ENCODE results near the gene STAB1.

Gene STAB1, protein sequence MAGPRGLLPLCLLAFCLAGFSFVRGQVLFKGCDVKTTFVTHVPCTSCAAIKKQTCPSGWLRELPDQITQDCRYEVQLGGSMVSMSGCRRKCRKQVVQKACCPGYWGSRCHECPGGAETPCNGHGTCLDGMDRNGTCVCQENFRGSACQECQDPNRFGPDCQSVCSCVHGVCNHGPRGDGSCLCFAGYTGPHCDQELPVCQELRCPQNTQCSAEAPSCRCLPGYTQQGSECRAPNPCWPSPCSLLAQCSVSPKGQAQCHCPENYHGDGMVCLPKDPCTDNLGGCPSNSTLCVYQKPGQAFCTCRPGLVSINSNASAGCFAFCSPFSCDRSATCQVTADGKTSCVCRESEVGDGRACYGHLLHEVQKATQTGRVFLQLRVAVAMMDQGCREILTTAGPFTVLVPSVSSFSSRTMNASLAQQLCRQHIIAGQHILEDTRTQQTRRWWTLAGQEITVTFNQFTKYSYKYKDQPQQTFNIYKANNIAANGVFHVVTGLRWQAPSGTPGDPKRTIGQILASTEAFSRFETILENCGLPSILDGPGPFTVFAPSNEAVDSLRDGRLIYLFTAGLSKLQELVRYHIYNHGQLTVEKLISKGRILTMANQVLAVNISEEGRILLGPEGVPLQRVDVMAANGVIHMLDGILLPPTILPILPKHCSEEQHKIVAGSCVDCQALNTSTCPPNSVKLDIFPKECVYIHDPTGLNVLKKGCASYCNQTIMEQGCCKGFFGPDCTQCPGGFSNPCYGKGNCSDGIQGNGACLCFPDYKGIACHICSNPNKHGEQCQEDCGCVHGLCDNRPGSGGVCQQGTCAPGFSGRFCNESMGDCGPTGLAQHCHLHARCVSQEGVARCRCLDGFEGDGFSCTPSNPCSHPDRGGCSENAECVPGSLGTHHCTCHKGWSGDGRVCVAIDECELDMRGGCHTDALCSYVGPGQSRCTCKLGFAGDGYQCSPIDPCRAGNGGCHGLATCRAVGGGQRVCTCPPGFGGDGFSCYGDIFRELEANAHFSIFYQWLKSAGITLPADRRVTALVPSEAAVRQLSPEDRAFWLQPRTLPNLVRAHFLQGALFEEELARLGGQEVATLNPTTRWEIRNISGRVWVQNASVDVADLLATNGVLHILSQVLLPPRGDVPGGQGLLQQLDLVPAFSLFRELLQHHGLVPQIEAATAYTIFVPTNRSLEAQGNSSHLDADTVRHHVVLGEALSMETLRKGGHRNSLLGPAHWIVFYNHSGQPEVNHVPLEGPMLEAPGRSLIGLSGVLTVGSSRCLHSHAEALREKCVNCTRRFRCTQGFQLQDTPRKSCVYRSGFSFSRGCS (N-terminal part only)

DNA sequence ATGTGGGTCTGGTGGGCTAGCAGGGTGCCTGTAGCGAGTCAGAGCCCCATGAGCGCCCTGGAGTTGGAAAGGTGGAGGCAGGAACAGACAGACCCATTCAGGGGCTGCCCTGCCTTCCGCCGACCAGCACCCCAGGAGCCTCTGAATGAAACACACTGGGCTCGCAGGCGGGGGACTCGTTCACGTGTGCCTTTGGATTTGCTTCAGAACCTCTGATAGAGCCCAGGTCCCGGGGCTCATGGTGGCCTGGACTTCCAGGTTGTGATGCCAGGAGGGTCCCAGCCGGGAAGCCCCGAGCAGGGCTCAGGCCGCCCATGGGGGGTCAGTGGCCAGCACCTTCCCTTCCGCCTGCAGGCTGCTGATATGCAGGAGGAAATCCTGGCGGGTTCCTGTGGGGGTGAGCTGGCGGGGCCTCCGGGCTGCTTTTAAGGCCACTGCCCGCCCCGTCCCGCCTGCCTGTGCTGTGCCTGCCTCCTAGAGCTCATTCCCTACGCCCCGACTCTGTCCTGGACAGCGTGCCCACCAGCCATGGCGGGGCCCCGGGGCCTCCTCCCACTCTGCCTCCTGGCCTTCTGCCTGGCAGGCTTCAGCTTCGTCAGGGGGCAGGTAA lies at the start of gene STAB1:
Gene STAB1, plus strand, starts transcription at position 453 of the 610 bp plus-strand sequence. Its CDS starts 76 bp downstream, at position 529.
- DNase-seq, result no peak

DNA sequence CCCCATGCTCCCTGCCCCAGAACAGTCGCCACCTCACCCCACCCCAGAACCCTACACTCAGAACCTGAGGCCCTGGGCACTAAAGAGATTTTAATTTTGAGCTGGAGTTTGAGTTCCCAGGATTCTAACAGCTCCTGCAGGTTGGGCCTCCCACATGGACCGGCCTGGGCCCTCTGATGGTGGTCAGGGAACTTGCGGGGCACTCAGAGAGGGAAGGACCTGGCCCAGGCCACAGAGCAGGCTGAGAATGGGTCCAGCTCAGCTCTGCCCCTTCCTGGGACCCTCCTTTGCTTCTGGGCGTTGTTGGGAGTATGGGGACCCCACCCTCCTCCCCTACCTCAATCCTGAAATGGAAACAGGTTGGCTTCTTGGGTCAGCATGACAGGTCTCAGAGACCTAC lies 49.1 kb upstream of the STAB1 start:
- no peak for DNase-seq

DNA sequence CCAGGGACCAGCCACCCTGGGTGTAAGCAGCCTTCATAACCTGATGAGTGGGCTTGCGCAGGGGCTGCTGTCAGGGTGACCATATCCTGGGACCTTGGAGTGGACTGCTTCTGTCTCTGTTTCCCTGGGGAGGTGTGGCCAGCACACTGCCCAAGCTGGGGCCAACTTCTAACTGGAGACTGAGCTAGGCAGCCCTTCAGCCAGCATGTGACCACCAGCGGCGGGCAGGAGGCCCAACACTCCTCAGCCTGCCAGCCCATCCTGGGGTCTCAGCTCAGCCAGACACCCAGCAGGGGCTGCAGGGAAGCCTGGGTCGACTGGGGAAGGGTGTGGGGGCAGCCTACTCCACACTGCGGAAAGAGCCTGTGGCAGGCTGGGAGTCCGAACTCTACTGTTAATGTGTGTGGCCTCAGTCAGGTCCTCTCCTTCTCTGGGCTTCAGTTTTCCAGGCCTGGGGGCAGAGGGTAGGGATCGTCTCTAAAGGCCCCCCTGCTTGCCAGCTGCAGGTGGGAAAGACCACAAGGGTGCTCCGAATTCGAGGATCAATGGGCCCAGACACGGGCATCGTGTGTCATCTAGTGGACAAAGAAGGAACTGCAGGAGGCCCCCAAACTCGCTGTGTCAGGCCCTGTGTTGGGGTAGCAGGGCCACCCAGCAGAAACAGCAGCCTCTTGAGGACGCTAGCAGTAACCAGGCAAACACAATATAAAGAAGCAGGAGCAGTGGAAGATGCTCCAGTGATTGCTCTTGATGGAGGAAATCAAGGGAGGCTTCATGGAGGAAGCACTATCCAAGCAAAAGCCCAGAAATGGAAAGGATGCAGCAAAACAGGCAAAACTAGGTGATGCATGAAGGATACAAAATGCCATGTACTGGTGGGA lies 48.3 kb upstream of the STAB1 start:
- peak; percentile 24 to 47 (median 38) for DNase-seq

DNA sequence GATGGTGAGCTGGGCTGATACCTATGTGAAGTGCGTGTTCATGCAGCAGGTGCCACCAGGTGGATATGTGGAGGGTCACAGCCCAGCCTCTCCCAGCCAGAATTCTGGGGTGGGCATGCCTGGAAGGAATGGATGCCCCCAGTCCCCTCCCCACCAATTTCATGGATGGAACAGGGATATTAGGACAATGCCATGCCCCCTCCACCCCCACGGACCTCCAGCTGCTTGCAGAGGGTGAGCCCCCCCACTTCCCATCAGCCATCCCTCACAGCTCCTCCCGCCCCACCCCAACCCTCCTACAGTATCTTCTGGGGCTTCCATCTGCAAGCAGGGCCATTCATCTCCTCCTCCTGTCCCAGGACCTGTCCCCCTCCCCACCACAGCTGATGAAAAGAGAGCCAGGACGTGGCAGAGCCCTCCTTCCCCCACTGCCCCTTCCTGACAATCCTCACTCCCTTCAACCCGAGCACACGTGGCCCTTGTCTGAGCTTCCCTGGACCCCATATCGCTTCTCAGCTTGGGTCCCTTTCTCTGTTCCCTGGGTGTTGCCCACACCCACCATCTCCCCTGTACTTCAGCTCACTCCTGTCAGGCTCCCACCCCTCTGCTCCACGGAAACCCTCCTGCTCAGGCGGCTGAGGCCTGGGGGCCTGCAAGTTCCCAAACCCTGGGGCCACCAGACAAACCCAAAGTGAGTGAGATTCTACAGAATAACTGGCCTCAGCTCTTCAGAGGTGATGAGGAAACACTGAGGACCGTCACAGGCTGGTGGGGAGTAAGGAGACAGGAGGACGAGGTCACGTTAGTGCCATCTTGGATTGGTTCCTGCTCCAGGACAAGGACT lies 47.4 kb upstream of the STAB1 start:
- no peak for DNase-seq

DNA sequence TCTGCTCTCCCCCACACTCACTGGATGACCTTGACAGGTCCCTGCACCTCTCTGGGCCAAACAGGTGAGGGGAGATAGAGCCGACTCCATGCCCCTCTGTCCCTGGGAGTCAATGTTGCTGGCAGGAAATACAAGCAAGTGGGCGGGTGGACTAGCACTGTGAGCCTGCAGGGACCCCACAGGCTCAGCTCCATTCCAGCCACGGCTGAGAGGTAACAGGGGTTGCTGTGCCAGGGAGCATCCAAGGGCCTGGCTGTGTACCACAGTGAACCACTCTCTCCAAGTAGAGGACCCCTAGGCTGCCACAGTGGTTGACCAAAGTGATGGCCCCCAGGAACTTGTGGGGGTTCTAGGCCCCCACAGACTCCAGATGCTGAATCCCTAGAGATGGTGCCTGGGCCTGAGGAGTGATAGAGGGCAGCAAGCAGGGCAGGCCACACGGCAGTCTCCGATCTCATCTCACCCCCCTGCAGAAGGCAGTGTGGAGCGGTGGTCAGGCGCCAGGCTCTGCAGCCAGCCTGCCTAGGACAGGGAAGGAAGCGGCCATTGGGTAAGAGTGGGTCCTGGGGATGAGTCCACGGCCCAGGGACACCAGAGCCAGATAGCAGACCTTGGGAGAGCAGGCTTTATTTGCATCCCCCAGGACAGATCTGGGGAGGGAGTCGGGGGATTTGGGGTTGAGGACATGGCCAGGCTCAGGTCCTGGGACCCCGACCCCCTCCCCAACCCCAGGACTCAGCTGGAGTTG lies 44.5 kb upstream of the STAB1 start:
- no peak for DNase-seq

DNA sequence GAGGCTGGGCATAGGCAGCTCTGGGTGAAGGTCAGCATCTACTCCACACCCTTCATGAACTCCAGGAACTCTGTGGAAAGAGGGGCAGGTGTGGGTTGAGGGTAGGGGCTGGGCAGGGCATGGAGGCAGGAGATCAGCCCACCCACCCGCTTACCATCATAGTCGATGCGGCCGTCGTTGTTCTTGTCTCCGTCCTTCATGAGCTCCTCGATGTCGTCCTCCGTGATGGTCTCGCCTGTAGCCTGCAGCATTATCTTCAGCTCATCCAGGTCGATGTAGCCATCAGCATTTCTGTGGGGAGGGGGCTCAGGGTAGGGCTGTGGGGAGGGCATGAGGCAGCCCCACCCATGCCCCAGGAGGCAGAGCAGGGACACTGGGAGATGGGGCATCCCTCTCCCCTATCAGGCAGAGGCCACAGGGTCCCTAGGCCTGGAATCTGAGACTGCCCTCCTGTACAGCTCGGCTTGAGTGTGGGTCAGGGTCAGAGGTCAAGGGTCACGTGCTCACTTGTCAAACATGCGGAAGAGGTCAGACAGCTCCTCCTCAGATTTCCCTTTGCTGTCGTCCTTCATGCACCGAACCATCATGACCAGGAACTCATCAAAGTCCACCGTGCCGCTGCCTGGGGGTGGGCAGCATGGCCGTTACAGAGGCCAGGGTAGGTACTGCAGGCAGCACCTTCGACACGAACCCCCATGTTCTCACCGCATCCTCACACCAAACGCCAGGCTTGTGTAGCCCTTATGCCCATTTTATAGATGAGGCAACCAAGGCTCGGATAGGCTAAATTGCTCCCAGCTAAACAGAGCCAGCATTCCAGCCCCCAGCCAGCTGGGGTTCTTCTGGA lies 43.7 kb upstream of the STAB1 start:
- DNase-seq, result no peak

DNA sequence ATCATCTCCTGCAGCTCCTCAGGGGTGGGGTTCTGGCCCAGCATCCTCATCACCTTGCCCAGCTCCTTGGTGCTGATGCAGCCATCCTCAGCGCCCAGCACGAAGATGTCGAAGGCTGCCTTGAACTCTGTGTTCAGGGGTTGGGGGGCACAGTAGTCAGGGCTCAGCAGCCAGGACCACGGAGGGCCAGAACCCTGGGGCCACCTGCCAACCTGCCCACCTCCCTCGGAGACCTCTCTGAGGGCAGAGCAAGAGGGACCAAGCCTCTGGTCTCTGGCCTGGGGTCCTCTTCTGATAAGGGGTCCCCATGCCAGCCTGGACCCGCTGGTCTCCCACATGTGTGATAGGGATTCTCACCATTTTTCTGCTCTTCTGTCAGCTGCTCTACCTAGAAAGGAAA lies 43.0 kb upstream of the STAB1 start:
- no peak for DNase-seq

DNA sequence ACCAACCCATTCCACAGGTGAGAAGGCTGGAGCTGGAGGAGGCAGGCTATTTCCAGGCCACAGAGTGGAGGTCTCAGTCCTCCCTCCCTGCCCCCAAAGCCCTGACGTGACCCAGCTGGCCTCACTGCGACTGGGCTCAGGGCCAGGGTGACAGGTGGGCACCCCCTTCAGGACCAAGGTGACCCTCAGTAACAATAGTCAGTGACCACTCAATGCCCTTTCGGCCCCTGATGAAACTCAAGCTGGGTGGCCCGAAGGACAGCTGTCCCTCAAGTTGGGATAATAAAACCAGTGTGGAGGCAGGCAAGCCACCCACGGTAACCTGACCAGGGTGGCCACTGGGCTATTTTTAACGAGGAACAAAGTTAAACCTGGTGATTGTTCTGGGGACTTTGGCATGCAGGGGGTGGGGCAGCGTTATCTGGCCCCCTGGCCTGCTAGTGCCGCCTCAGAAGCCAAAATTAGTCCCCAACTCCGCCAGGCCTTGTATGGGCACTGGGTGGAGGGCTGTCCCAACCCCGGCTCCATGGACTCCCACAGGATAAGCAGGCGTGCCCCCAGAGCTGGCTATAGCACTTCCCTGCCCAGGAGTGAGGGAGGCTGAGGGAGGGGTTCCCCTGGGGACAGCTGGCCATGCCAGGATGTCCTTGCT lies 42.4 kb upstream of the STAB1 start:
- no peak for DNase-seq

DNA sequence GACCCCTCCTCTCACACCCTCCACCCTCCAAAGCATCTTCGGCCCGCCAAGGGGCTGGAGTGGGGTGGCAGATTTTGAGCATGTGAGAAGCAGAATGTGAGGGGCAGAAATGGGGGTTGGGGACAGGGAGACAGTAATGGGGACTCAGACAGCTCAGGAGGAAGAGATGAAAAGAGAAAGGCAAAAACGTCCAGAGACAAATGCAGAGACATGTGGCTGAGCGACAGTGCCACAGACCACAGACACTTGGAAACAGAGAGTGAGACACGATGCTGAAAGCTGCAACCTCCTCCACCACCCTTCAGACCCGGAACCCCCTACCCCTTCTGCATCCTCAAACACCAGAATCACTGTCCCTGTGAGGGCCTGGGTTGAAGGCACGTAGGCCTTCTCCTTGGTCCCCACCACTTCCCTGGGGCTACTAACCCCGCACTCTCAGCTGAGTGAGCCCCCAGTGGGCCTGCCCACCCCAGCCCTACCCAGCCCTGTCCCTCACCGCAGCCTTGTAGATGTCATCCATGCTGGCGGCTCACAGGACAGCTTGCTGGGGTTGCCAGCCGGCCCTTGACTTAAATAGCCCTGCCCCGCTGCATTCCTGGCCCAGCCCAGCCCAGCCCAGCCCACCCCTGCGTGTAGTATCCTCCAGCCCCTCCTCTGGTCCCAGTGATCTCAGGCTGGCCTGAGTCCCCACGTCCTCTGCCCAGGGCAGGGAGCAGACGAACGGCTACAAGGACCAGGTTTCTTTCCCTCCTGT lies 41.5 kb upstream of the STAB1 start, which contains the start of gene TNNC1:
Gene TNNC1, minus strand, starts transcription at position 546 of the 754 bp plus-strand sequence. Its CDS starts 26 bp downstream, at position 520.
- DNase-seq, result no peak

DNA sequence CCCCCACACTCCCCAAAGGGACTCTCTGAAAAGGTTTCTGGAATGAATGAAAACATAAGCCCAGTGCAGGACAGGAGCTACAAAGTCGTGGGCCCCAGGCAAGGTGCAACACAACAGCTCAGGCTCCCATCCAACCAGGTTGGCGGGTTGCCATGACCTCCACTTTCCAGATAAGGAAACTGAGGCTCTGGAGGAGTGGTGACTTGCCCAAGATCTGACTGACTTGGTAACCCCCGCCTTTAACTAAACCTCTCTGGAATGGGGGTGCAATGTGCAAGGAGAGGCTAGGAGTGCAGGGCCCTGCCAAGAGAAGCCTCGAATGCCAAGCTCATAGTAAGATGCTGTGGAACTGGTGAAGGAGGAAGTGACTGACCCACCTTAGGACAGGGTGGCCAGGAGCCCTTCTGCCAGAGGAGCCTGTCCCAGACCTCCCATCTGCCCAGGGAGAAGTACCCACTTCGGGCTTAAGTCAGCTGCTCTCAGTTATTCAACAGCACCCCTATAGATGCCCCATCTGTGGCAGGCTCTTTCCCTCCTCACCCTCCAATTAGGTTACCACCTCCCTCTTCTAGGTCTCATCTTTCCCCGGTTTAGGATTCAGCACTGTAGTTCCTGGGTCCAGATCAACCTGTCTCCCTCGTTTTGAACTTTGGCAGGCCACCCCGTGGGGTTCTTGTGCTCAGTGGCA lies 40.7 kb upstream of the STAB1 start:
- DNase-seq, result no peak

DNA sequence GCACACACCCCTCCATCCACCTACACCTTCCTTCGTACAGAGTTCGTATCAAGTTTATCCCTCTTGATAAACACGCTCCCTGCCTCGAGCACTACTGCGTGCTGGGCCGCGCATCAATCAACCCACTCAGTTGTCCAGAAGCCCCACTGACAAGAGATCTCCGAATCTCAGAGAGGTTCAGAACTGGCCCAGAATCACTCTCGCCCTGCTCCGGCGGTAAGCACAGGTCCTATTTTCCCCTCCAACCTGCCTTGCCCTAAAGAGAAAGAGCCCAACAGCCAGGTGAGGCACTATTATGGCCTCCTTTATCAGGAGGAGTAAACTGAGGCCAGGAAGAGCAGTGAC lies 40.2 kb upstream of the STAB1 start:
- DNase-seq, result no peak

DNA sequence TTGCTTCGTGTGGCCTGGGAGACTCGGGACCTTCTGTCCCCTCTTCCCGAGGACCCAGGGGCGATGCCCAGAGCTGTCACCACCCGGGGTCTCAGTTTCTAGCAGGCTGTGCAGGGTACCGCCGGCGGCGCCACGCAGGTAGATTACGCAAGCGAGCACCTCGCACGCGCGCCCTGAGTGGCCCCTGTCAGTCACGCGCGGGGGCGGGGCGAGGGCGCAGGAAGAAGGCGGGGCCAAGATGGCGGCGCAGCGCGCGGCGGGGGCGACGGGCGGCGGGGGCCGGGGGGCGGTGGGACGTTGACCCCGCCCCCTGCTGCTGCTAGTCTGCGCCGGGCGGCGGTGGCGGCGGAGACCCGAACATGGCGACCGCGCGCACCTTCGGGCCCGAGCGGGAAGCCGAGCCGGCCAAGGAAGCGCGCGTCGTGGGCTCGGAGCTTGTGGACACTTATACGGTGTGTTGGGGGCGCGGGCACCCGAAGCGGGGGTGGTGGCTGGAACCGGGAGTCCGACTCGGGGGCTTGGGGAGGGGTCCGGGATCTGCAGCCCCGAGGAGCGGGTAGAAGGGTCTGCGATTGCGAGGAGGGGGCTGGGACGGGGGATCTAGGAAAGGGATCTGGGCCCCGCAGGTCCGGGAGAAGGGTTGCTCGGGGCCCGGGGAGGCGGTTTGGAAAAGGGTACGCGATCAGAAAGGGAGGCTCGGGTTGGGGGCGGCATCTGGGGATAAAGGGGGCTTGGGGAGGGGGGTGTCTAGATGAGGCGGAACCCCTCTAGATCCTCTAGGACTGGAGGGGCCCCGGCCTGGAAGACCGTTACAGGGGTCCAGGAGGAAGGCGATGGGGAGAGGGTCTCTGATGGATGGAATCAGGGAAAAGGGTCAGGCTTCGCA lies 39.6 kb upstream of the STAB1 start, which contains the start of gene NISCH:
Gene NISCH, plus strand, starts transcription at position 322 of the 886 bp plus-strand sequence. Its CDS starts 38 bp downstream, at position 360.
- peak; percentile 93 to 96 (median 96) for DNase-seq

DNA sequence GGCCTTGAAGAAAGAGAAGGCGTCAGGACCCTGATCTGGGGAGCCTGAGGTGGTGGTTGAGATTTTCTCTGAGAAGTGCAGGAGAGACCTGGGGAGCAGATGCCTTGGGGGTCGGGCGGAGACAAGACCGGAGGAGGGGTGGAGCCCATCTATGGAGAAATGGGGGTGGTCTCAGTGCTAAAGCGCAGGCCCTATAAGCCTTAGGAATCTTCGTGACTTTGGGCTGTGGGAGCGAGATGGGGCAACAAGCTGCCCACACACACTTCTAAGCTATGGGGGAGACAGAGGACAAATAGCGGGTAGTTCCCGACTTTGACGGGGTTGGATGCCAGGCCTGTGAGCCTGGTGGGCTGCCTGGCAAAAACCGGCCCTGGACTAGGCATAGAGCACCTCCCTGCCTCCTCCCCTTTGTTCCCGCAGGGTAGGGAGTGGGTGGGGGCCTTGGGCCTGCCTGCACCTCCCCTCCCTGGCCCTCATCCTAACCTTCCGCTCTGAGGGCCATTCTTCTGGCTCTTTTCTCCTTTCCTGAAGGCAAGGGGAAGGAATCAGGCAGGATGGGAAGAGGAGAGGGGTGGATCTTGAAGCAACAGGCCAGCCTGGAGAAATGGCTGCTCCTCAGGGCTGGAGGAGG lies 38.9 kb upstream of the STAB1 start:
- DNase-seq, result no peak

DNA sequence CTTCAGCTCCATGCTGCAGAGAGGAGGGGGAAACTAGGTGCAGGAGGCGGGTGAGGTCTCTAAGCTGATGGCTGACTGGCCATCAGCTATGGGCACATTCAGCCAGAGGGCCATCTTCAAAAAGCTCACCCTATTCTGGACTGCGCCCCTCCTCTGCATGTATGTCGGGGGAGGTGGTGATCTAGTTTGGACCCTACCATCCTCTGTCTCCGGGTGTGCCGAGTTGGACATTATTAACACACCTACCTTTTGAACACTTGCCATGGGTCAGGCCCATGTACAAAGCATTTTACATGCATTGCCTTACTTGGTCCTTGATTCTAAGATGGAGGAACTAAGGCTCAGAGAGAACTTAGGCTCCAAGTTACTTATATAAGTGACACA lies 38.3 kb upstream of the STAB1 start:
- no peak for DNase-seq
